Stimulated activated CD8-positive, alpha-beta memory T cell treated with anti-CD3 and anti-CD28 coated beads, Interleukin-12 subunit alpha, Interleukin-12 subunit beta, amount 100 ng/mL, for 24 hours (primary cell): ENCODE results near the gene CDC42BPG.
A peak's percentile ranks its signal among the peaks of the same experiment; 100 is the strongest.
"Not testable (repeated sequence)": the region's sequence is repeated elsewhere in the genome, so short reads cannot be mapped to it uniquely, and the experiment has no call there.

Experiments
- DNase-seq: peaks from one replicate; pipeline ENCODE4 v3.0.0-alpha.2; 2020; ENCODE audit errors: extremely low read depth

CDC42BPG gene

DNA sequence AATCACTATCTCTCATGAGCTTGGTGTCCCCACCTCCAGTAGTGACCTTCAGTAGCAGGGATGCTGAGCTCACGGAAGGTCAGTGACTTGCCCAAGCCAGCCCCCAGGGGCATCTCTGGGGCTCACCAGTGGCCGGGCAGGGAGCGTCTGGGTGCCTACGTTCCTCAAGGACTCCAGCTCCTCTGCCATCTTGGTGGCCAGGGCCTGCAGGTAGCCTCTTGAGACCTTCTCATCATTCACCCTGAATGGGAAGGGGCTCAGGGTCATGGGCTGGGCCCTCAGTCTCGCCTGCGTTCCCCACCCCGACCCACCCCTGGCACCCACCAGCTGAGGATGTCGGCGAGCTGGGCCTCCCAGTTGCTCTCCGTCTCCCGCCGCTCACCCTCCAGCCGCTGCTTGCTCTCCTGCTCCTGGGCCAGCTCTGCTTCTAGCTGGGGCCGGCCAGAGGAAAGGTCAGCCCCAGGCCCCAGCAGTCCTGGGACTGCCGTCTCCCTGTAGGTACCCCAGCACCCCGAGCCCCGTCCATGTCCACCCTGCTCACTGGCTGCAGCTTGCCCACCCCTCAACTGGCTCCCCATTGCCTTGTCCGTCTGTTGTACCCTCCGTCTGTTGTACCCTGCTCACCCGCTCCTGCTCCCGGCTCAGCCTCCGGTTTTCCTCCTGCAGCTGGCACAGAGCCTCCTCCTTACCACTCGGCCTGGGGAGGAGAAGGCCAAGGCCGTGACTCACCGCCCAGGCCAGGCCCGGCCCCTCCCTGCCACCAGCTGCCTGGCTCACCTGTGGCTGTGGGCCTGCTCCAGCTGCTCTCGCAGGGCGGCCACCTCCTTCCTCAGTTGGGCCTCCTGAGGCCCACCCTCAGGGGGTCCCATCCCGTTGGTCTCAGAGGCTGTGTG, 9.5 kb downstream of the CDC42BPG start:
- no peak for DNase-seq

DNA sequence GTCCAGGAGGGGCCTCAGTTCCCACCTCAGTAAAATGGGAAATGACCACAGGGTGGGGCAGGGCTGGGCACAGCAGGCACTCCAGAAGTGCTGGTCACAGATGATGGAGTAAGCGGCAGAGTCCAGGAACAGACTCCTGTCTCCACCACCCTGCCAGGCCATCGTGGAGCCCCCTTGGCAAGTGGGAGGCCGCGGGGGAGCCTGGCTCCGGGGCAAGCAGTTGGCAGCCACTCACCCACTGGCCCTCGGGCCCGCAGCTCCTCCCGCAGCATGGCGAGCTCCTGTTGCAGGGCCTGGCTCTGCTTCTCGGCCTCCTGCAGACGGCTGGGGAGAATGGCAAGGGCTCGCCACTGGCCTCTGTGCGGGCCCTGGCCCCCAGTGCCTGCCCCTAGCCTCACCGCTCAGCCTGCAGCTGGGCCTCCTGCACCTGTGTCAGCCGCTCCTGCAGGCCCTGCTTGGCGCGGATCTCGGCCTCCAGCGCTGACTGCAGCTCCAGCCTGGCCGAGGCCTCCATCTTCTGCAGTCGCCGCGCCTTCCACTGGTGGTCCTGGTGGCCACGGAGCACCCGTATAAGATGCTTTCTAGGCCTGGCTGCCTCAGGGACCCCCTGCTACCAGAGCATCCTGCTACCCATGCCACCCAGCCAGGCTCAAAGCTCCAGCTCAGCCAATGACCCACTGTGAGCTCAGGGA, 10.3 kb downstream of the CDC42BPG start:
- no peak for DNase-seq

DNA sequence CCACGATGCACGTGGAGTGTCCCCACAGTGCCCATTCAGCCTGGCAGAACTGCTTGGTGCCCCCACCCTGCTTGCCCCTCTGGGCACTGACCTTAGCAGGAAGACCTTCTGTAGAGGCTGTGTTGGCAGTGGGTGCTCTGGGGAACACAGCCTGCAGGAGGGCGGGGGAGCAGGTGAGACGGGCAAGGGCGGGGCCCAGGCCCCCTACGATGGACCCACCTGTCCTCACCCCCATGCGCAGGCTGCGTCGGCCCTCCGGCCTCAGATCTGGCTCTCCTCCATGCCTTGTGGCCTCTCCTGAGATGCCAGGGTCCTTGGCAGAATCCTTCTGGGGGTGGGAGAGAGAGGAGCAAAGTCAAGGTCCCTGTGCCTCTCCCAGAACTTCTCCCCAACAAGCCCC, 10.9 kb downstream of the CDC42BPG start:
- no peak for DNase-seq

DNA sequence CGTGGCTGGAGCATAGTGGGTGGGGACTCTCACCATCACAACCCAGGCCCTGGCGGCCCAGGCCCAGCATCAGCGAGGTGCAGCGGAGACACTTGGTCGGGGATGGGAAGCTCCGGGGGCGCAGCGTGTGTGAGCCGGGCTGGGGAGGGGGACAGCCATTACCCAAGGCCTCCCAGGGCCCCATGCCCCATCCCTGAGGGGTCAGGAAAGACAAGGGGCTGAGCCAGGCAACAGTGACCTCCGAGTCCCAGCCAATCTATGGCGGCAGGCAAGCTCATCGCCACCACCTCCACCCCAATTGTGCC, 11.3 kb downstream of the CDC42BPG start:
- DNase-seq, result no peak

DNA sequence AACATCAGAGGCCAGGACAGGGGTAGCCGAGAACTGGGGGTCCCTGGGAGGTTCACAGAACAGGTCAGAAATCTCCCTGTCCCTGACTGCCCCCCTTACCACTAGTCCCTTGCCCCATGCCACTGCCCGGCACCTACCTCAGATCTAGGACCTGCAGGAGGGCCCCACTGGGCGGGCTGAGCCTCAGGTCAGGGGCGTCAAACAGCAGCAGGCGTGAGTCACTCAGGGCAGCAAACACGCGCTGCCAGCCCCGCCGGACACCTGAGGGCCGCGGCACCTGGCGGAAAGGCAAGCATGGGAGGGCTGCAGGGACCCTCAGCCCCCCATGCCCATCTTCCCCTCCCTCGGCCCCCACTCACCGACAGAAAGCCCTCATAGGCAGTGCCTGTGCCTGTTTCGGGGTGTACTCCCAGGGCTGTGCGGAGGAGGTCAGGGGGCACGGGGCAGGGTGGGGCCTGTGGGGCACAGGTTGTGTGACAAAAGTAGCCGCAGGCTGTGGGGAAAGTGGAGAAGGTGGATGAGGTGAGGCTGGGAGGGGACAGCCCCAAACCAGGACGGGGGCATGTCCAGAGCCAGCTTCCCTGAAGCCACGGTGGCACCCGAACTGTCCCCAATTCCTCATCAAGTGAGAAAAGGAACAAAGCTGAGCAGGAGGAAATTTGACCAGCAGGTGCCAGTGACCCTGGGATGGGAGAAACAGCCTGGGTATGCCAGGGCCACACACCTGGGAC, 11.8 kb downstream of the CDC42BPG start:
- DNase-seq, result no peak

DNA sequence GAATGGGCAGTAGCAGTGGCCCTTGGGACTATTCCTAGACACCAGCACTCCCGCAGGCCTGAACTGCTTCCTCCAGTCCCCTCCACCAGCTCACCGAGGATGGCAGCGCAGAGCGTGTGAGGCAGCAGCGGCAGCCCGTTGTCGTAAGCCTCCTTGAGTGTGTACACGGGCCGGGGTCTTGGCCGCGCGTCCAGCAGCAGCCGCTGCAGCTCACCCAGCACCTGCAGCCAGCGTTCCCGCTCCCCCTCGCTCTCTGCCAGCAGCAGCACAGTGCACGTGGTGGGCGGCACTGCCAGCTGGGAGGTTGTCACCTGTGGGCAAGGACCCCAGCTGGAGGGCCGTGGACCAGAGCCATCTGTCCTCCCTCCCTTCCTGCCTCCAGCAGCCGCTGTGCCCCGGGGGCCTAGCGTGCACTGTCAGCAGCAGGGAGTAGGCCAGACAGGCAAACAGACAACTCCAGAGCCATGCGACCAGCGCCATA, 13.0 kb downstream of the CDC42BPG start:
- DNase-seq, result no peak

DNA sequence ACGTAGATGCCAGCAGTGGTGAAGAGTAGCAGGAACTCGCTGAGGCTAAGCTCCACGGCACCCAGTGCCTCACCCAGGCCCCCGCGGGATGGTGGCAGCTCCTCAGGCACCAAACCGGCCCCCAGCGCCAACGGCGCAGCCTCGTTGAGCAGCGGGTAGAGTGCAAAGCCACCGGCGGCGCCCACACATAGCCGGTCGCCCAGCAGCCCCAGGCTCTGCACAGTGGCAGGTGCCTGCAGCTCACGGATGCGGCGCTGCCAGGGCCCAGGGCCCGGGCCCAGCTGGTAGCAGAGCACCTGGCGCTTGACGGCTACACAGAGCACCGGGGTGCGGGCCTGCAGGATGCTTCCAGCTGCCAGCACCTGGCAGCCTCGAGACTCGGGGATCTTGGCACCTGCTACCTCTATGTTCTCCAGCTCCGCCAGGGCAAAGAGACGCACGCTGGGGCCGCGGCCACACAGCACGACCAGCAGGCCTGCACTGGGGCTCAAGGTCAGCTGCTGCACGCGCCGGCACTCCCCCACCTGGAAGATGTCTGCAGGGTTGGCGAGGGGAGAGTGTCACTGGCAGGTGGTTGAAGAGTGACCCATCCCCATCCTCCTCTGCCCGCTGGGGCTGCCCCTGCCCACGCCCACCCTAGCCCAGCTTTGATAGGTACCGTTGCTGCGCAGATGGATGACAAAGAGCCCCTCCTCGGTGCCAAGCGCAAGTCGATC, 14.8 kb downstream of the CDC42BPG start:
- DNase-seq, result no peak

DNA sequence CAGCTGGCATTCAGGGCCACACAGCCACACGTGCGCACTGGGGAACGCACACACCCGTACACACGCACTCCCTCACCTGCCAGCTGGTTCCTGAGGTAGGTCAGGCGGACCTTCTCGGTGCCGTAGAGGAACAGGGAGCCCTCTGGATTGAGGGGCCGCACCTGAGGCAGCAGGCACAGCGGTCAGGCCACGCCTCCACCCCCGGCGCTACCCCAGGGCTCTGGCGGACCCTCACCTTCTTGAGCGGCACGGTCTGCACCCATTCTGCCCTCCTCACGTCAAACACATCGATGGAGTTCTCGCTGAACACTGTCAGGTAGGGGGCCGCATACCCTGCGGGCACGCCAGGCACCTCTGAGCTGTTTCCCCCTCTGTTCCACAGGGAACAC, 17.0 kb downstream of the CDC42BPG start:
- no peak for DNase-seq

DNA sequence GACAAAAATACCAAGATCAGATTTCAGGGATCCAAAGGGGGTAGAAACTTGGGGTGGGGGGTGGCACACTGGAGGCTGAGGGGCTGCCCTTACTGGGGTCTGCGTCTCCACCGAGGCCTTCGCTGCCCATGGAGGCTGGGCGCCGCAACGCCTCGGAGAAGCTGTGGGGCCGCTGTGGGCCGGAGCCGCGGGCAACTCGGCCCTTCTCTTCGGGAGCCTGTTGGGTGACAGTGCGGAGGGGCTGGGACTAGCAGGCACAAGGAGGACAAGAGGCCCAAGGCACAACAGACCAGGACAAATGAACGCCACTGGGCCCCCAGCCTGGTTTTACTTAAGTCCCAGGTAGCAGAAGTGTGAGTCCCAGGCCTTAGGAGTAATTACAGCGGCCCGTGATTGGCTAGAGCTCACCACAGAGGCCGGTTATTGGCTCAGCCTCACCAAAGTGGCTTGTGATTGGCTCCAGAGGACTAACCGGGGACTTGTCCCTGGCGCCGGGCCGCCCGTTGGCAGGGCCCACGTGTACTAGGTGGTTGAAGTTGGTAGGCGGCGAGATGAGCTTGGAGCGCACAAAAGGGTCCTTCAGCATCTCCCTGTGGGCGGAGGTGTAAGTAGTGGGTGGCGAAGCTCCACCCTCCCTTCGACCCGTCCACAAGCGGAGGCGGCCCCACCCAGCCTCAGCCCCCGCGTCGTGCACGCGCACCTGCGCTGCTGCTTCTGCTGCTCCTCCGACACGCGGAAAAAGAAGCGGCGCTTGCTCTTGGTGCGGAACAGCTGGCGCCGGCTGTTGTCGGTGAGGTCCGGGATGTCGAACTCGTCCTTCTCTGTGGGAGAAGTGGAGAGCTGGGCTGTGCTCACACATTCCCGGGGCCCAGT, 17.6 kb downstream of the CDC42BPG start:
- no peak for DNase-seq

DNA sequence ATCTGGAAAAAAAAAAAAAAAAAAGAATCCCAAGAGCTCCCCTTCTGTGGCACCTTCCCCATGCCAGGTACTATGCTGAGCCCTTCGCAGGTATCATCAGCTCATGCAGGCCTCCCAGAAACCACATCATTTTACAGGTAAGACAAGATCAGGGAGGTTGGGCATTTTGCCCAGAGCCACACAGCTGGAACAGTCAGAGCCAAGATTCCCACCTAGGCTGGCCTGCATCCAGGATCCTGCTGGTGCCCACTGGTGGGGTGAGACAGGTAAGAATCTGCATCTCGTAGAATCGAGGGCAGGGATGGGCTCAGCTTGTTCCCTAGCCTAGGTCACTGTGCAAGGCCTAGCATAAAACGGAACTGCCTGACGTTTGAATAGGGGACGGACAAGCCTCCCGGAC, 18.4 kb downstream of the CDC42BPG start:
- DNase-seq, result no peak

DNA sequence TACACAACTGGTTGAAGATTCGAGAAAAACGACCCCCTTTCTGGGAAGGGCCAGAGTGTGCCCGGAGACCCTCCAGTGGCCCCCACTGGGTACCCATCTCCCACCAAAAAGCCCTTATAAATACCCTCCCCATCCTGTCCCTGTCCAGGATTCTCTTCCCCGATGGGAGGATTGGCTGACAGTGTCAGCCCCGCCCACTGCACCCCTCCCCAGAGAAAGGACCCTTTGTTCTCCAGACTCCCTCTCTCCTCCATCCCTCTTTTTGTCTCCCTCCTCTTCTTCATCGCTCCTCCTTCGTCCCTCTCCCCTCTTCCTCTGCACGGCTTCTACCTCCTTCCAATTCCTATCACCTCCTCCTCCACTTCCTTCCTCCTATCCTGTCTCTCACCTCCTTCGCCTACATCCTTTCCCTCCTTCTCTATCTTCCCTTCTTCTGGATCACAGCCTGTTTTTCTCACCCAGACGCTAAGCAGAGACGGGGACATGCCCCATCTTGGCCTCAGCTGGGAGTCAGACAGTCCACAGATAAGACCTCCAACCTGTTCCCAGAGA, 20.8 kb downstream of the CDC42BPG start:
- no peak for DNase-seq

DNA sequence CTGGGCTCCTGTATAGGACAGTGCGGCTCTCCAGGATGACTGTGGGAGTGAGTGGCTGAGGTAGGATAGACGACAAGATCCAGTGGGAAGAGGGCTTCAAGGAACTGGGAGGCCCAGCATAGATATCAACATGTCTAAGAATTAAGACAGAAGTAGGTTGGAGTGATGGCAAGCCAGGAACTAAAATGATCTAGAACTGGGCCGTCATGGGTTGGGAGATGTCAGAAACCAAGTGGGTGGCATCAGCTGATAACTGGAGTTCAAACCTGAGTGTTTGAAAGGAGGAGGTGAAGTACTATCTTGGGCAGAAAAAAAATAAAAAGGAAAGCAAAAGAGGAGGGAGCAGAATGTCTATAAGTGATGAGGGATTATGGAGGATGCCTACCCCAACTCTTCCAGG, 27.0 kb downstream of the CDC42BPG start:
- DNase-seq, result no peak

DNA sequence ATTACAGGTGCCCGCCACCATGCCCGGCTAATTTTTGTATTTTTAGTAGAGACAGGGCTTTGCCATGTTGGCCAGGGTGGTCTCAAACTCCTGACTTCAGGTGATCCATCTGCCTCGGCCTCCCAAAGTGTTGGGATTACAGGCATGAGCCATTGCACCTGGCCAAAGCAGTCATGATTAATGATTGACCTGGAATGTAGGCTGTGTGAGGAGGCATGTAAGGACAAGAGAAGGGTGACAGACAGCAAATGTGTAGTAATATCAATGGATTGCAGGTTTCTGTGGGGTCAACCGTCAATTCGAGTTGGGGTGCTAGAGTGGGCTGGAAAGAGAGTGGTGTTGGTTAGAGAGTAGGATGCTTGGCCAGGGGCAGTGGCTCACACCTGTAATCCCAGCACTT, 29.0 kb downstream of the CDC42BPG start:
- DNase-seq, result not testable (repeated sequence)

DNA sequence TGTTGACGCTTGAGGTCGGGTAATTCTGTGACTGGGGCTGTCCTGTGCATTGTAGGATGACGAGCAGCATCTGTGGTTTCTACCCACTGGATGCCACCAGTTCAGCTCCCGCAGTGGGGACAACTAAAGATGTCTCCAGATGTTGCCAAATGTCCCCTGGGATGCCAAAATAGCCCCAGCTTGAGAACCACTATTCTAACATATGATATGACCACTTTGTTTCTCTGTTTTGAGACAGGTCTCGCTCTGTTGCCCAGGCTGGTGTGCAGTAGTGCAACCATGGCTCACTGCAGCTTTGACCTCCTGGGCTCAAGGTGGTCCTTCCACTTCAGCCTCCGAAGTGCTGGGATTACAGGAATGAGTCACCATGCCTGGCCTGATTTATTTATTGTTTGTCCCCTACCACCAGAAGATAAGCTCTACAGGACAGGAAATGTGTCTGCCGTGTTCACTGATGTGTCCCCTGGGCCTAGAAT, 29.7 kb downstream of the CDC42BPG start:
- DNase-seq, result no peak

DNA sequence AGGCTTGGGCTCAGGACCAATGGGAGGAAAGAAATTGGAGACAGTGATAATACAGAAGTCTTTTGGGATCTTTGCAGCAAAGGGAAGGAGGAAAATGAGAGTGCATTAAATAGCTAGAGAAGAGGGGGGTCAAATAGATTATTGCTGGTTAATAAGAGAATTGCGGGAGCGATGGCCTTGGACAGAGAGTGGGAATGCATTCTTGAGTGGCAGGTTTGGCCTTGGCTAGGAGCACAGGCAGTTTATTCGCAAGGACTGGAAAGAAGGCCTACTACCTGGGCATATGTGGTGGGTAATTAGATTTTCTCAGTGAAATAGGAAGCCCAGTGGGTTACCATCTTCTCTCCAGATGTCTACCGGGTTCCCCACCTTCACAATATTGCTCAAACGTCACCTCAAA, 30.6 kb downstream of the CDC42BPG start:
- no peak for DNase-seq

DNA sequence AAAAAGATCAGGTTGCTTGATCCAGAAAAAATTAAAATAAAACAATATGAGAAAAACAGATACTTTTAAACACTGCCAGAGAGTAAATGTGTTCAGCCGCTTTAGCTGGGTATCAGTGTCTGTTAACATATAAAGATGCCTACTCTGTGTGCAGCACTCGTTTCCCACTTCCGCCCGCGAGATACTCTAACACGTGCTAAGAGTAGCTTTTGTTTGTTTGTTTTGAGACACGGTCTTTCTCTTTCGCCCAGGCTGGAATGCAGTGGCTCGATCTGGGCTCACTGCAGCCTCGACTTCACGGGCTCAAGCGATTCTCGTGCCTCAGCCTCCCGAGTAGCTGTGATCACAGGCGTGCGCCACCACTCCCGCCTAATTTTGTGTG, 33.6 kb downstream of the CDC42BPG start:
- no peak for DNase-seq

DNA sequence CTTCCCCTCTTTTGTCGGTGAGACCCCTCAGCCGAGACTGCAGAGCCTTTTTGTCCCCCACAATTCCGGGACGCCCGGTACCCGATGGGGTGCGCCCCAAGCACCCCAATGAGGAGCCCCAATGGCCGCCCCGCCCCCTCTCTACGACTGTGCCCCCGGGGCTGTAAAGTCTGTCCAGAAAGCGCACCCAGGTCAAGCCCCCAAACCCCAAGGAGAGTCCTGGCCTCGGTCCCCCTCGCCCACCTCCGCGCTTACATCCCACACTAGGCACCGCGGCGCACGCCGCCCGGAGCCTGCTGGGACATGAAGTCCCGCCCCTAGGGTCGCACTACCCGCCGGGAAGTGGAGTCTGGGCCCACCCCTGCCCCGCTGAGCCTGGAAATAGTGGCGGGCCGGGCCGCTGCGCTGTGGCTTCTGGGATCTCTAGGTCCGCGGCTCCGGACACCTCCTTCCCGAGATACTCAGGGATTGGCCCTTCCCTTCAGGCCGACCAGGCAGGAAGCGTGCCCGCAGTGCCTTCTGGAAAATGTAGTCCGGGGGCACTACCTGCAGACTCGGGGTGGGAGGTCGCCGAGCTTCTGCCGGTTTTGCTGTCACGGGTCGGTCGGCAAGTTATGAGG, 34.1 kb downstream of the CDC42BPG start, which contains the start of gene MEN1:
Gene MEN1, minus strand, starts transcription at position 281 of the 620 bp plus-strand sequence. CDS start 442 bp downstream, outside the sequence.
- DNase-seq, result peak; percentile 70

DNA sequence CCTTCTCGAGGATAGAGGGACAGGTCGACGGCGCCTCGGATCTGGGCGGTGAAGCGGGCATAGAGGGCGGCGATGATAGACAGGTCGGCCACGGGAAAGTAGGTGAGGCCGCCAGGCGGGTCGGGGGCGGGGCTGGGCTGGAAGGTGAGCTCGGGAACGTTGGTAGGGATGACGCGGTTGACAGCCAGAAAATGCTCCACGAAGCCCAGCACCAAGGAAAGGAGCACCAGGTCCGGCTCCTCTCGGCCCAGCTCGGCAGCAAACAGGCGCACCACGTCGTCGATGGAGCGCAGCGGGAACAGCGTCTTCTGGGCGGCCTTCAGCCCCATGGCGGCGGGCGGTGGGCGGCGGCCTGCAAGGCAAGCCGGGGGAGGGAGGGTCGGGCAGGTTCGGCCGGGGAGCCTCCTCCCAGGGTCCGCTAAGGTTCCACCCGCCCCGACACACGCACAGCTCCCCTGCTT, 34.6 kb downstream of the CDC42BPG start:
- no peak for DNase-seq

DNA sequence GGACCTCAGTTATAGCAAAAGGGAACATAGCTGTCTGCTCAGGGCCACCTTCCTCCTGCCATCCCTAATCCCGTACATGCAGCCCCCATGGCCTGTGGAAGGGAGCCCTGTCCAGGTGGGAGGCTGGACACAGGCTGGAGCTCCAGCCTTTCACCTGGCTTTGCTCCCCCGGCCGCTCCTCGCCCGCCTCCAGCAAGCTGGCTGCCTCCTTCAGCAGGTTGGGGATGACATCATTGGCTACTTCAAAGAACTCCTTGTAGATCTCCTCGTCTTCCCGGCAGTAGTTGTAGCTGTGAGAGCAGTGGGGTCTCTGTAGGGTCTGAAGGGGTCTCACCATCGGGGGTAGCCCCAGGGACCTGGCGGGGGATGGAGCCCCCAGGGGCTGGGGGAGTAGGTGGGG, 39.0 kb downstream of the CDC42BPG start:
- DNase-seq, result no peak
